Measurements from ENCODE around the gene PRKAR2A.

The PRKAR2A gene

GRCh38 chr3:48858709-48859108 lies 11.0 kb upstream of the PRKAR2A start:
- no peak for TF ChIP-seq CTCF (IDR thresholded peaks at IDR 0.05; ENCODE audit: extremely low read depth, insufficient read depth, missing control alignments)
- in situ Hi-C loops (cut with MboI; ENCODE audit: low pct_unique_long_range_greater_than_20kb, low sequenced_read_pairs, unreplicated experiment): no loop called here
- no peak for DNase-seq (ENCODE audit: low spot score)

GRCh38 chr3:48857641-48858040 lies 10.0 kb upstream of the PRKAR2A start:
- no peak for TF ChIP-seq CTCF (IDR thresholded peaks at IDR 0.05; ENCODE audit: extremely low read depth, insufficient read depth, missing control alignments)
- in situ Hi-C loops (cut with MboI; ENCODE audit: low pct_unique_long_range_greater_than_20kb, low sequenced_read_pairs, unreplicated experiment): no loop called here
- no peak for DNase-seq (ENCODE audit: low spot score)

- in situ Hi-C loops (cut with MboI; ENCODE audit: low pct_unique_long_range_greater_than_20kb, low sequenced_read_pairs, unreplicated experiment): no loop called here
- no peak for TF ChIP-seq CTCF (IDR thresholded peaks at IDR 0.05; ENCODE audit: extremely low read depth, insufficient read depth, missing control alignments)
- no peak for DNase-seq (ENCODE audit: low spot score)
Measured at GRCh38 chr3:48856469-48856868, 8.8 kb upstream of the PRKAR2A start.

GRCh38 chr3:48855681-48856447 lies 8.2 kb upstream of the PRKAR2A start:
- in situ Hi-C loops (cut with MboI; ENCODE audit: low pct_unique_long_range_greater_than_20kb, low sequenced_read_pairs, unreplicated experiment): no loop called here
- no peak for DNase-seq (ENCODE audit: low spot score)

GRCh38 chr3:48852151-48852550 lies 4.5 kb upstream of the PRKAR2A start:
- DNase-seq (ENCODE audit: low spot score): no peak
- in situ Hi-C loops (cut with MboI; ENCODE audit: low pct_unique_long_range_greater_than_20kb, low sequenced_read_pairs, unreplicated experiment): no loop called here
- TF ChIP-seq CTCF (IDR thresholded peaks at IDR 0.05; ENCODE audit: extremely low read depth, insufficient read depth, missing control alignments): no peak

More at GRCh38 chr3:48855681-48856447, 8.2 kb upstream of the PRKAR2A start:
- TF ChIP-seq CTCF (IDR thresholded peaks at IDR 0.05; ENCODE audit: extremely low read depth, insufficient read depth, missing control alignments): no peak

GRCh38 chr3:48851407-48851806 lies 3.7 kb upstream of the PRKAR2A start:
- DNase-seq (ENCODE audit: low spot score): no peak
- in situ Hi-C loops (cut with MboI; ENCODE audit: low pct_unique_long_range_greater_than_20kb, low sequenced_read_pairs, unreplicated experiment): no loop called here
- no peak for TF ChIP-seq CTCF (IDR thresholded peaks at IDR 0.05; ENCODE audit: extremely low read depth, insufficient read depth, missing control alignments)
